Activated B cell treated with CpG ODN at 0.5 μM for 24 hours (primary cell): ENCODE data around the gene ADARB2. TPM values are rescaled to one million over a fixed set of nuclear protein-coding genes. Genes with fewer than 3 reads are reported as not detected.

Experiments used
- ATAC-seq: fragments of 200-7000 bp; cut with Tn5 transposase; one replicate; pipeline ENCODE4 v1.10.0; 2021; ENCODE audit warnings: low read depth, mild to moderate bottlenecking, moderate library complexity
- CTCF ChIA-PET: fragments of 350-600 bp; sonication (Branson Sonifier 250); formaldehyde crosslinking; loops from one replicate; lab custom pipeline; 2021; ENCODE audit warnings: antibody characterized with exemption; lab: Charles Lee
- POLR2A ChIA-PET: fragments of 350-600 bp; sonication (Branson Sonifier 250); formaldehyde crosslinking; loops from one replicate; lab custom pipeline; 2021; ENCODE audit warnings: antibody characterized with exemption; lab: Charles Lee
- DNase-seq: peaks from one replicate; pipeline ENCODE4 v3.0.0; 2022
- H3K27ac Mint-ChIP-seq: one replicate; pipeline ENCODE4 v1.8.0; 2020; ENCODE audit warnings: mixed read lengths
- H3K27me3 Mint-ChIP-seq: one replicate; pipeline ENCODE4 v1.8.0; 2021; ENCODE audit warnings: mixed read lengths
- H3K36me3 Mint-ChIP-seq: one replicate; pipeline ENCODE4 v1.8.0; 2021; ENCODE audit warnings: low read depth, mixed read lengths
- H3K4me1 Mint-ChIP-seq: one replicate; pipeline ENCODE4 v1.8.0; 2021; ENCODE audit warnings: mixed read lengths
- H3K4me3 Mint-ChIP-seq: one replicate; pipeline ENCODE4 v1.8.0; 2020; ENCODE audit warnings: mild to moderate bottlenecking, mixed read lengths
- H3K9me3 Mint-ChIP-seq: one replicate; pipeline ENCODE4 v1.8.0; 2020; ENCODE audit warnings: mixed read lengths
- CTCF ChIP-seq: fragments of 200-600 bp; IDR thresholded peaks from one replicate; pipeline ENCODE4 v1.8.0; 2022; ENCODE audit warnings: antibody characterized with exemption, mild to moderate bottlenecking
- intact Hi-C: fragments of 100-400 bp; cut with micrococcal nuclease; formaldehyde crosslinking; loops from one replicate; pipeline ENCODE4 v1.15.1; 2024
- total RNA-seq: library from RNA; stranded (reverse); gene quantifications from 2 replicates; pipeline ENCODE4 v1.2.3, GENCODE V29; 2022

ADARB2 gene
- total RNA-seq, 1 donor from 2014 or later, result 0.11 TPM

- Mint-ChIP-seq H3K4me1 (no peaks in the 10 kb centered on the region), H3K36me3 (no peaks in the 10 kb centered on the region), H3K27ac (no peak overlapping the region), H3K4me3 (no peak overlapping the region), H3K9me3 (no peaks in the 10 kb centered on the region), H3K27me3 (peaks cover 2% of the 10 kb centered on the region)
- intact Hi-C loops, result no loop called here
- no peak for TF ChIP-seq CTCF
- ChIA-PET CTCF (no interaction called here), POLR2A (no interaction called here)
- DNase-seq, result no peak
- no peak for ATAC-seq
Measured at GRCh38 chr10:1274701-1275544, 462.4 kb downstream of the ADARB2 start.

- H3K4me1 Mint-ChIP-seq, result no peaks in the 10 kb centered on the region
- ATAC-seq (no peak), DNase-seq (no peak)
- no peak overlapping the region for H3K27ac Mint-ChIP-seq
- H3K9me3 Mint-ChIP-seq, result no peaks in the 10 kb centered on the region
- TF ChIP-seq CTCF, result no peak
- H3K27me3 Mint-ChIP-seq, result peaks cover 2% of the 10 kb centered on the region
- ChIA-PET CTCF (no interaction called here), POLR2A (no interaction called here)
- H3K36me3 Mint-ChIP-seq, result no peaks in the 10 kb centered on the region
- intact Hi-C loops, result no loop called here
- H3K4me3 Mint-ChIP-seq, result no peak overlapping the region
Measured at GRCh38 chr10:1274111-1274661, 463.1 kb downstream of the ADARB2 start.

GRCh38 chr10:1273372-1274105 lies 463.8 kb downstream of the ADARB2 start:
- Mint-ChIP-seq H3K27ac (no peak overlapping the region), H3K36me3 (no peaks in the 10 kb centered on the region), H3K4me1 (no peaks in the 10 kb centered on the region), H3K9me3 (no peaks in the 10 kb centered on the region), H3K4me3 (no peak overlapping the region), H3K27me3 (peaks cover 2% of the 10 kb centered on the region)
- no peak for TF ChIP-seq CTCF
- intact Hi-C loops, result no loop called here
- ChIA-PET POLR2A (no interaction called here), CTCF (no interaction called here)
- DNase-seq, result no peak
- ATAC-seq, result no peak

- Mint-ChIP-seq H3K9me3 (no peaks in the 10 kb centered on the region), H3K36me3 (no peaks in the 10 kb centered on the region), H3K4me3 (no peak overlapping the region), H3K27ac (no peak overlapping the region), H3K4me1 (no peaks in the 10 kb centered on the region), H3K27me3 (peaks cover under 1% of the 10 kb centered on the region)
- intact Hi-C loops, result no loop called here
- TF ChIP-seq CTCF, result no peak
- POLR2A ChIA-PET, result no interaction called here
- no peak for DNase-seq
- CTCF ChIA-PET, result no interaction called here
- no peak for ATAC-seq
Measured at GRCh38 chr10:1272777-1273161, 464.6 kb downstream of the ADARB2 start.

- intact Hi-C loops, result no loop called here
- Mint-ChIP-seq H3K36me3 (no peaks in the 10 kb centered on the region), H3K4me3 (no peak overlapping the region), H3K9me3 (no peaks in the 10 kb centered on the region), H3K27ac (no peak overlapping the region), H3K4me1 (no peaks in the 10 kb centered on the region), H3K27me3 (no peaks in the 10 kb centered on the region)
- ChIA-PET POLR2A (no interaction called here), CTCF (no interaction called here)
- no peak for TF ChIP-seq CTCF
- ATAC-seq, result no peak
- no peak for DNase-seq
Measured at GRCh38 chr10:1272079-1272776, 465.1 kb downstream of the ADARB2 start.
